Kasumi-1 (cell line): ENCODE measurements around the gene CBLB.

Source experiments
- DNase-seq, 2 experiments: peaks; one replicate each; lab custom pipeline; 2025; lab: John Stamatoyannopoulos, UW

CBLB gene

DNA sequence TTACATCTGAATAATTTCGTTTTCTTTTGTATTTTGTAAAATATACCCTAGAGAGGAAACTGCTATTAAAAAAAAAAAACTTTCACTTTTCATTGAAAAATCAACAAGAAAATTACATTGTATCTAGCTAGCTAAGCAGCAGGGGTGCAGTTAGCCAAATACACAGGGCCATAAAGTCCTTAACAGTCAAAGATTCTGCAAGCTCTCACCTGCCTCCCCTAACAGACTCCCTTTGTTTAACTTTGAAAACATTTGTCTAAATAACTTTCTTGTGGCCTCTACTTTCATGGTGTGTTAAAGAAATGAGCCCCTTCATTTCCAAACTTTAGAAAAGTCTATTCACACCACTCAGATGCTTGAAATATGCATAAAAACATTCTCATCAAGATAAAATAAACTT is 23.3 kb downstream of the CBLB start:
- DNase-seq, result no peak

DNA sequence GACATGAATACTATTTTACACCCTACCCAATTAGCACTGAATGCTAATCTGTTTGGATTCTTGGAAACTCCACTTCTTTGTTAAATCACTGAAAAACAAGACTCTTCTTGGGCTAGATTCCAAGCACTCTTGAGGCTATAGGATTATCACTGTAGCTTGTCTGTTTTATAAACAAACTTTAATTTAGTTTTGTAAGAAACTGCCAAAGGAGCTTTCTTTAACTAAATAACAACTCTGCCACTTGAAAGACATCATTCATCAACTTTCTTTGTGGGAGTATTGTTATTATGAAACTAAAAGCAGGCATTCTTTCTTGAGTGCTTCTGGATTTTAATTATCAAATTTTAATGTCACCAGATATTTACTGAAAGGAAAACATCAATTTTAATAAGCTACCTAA is 24.1 kb downstream of the CBLB start:
- DNase-seq, result no peak

DNA sequence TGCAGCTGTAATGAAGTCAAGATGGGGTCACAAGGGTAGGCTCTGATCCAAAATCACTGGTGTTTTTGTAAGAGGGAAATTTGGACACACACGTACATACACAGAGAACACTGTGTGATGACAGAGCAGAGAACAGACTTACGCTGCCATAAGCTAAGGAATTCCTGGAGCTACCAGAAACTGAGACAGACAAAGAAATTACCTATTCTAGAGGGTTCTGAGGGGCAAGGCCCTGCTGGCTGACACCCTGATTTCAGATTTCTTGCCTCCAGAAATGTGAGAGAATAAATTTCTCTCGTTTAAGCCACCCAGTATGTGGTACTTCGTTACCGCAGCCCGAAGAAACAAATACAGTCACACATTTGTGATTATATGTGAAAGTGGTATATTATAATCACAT is 24.8 kb downstream of the CBLB start:
- DNase-seq, result no peak

- DNase-seq, result no peak
These were observed 25.9 kb downstream of the CBLB start for GRCh38 chr3:105842943-105843342.

- DNase-seq, result no peak
These were observed 26.4 kb downstream of the CBLB start for GRCh38 chr3:105842449-105842848.

GRCh38 chr3:105837947-105838346 is 30.9 kb downstream of the CBLB start:
- DNase-seq, result no peak

- no peak for DNase-seq
These were observed 31.6 kb downstream of the CBLB start for GRCh38 chr3:105837143-105837740.

- no peak for DNase-seq
These were observed 32.3 kb downstream of the CBLB start for GRCh38 chr3:105836533-105836932.

DNA sequence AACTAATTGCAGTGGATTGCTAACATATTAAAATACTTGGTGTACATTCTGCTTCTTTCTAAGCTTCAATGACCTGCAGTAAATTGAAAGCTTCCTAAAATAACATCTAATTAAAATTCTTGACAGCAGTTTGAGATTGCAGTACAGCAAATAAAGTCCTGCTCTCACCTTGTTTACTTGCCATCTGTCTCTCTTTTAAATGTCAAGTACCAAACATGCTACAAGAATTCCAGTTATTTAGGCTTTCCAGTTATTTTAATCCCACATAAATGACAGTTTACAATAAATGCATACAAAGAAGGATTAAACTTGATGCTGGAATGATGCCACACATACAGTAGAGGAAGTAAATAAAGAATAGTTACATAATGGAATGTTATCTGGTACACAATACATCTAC is 33.2 kb downstream of the CBLB start:
- DNase-seq, result no peak

- no peak for DNase-seq
These were observed 34.0 kb downstream of the CBLB start for GRCh38 chr3:105834768-105835167.

GRCh38 chr3:105832644-105833043 is 36.2 kb downstream of the CBLB start:
- DNase-seq, result no peak

DNA sequence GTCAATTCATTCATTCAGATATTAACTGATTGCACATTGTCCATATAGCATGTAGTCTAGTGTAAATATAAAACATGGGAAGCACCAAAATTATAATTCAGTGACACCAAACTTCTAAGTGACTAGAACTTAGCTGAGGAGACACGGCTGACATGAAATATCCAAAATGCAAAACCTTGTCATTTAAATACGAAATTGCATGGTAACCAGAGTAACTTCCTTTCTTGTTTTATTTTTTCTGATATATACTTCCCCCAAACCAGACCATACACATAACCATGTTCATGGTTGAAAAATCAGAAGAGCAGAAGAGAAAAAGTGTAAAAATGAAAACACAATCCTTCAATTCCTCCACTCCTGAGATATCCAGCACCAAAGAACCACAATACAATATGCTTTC is 38.0 kb downstream of the CBLB start:
- no peak for DNase-seq

GRCh38 chr3:105829871-105830622 is 38.8 kb downstream of the CBLB start:
- DNase-seq, result no peak

DNA sequence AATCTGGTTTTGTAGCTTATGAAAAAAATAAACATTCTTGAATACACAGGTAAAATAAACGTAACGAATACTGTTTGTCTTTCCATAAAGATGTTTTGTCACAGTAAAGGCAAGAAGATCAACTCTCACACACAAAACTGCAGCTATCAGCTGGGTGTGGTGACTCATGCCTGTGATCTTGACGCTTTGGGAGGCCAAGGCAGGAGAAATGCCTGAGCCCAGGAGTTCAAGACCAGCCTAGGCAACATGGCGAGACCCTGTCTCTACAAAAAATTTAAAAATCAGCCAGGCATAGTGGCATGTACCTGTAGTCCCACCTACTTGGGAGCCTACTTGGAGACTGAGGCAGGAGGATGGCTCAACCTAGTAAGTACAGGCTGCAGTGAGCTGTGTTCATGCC is 39.6 kb downstream of the CBLB start:
- DNase-seq, result no peak

- DNase-seq, result no peak
These were observed 40.1 kb downstream of the CBLB start for GRCh38 chr3:105828703-105829102.

GRCh38 chr3:105827959-105828358 is 40.9 kb downstream of the CBLB start:
- peak; percentile 43 to 45 for DNase-seq

GRCh38 chr3:105826778-105827634 is 41.8 kb downstream of the CBLB start:
- no peak for DNase-seq

- no peak for DNase-seq
These were observed 44.7 kb downstream of the CBLB start for GRCh38 chr3:105824129-105824528.

DNA sequence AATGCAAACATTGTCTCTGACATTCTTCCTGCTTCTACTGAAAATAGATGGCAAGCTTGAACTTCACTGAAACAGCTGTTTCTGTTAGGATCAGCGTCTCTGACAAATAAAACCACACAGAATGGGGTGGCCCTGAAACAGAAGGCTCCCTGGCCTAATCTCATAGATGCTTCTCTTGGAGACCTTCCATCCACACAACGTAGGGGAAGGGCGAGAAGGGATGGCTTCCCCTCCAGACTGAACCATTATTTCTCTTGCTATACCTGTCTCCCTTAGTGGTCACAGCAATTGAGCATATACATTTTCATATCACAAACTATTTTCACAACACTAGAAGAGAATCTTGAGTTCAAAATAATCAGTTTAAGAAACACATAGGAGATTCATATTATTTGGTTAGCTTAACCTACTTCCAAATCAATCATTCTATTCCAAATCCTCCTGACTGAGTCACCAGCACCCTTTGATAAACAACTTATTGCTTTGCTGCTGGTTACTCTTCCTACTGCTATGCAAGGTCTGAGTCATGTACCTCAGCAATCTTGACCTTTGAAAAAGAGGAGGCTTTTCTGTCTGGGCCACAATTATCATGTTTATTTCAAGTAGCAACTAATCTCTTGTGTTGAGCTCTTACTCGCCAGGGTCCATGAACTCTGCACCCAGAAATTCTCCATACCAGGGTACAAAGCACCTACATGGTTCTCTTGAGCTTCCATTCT is 45.5 kb downstream of the CBLB start:
- DNase-seq, result no peak

- no peak for DNase-seq
These were observed 46.4 kb downstream of the CBLB start for GRCh38 chr3:105822171-105823123.

- DNase-seq, result no peak
These were observed 47.4 kb downstream of the CBLB start for GRCh38 chr3:105821433-105821832.
